C1 segment of cervical spinal cord (tissue), 14 donors: Measurements from ENCODE around the gene WNT9B.
"Not testable (repeated sequence)": the region's sequence is repeated elsewhere in the genome, so short reads cannot be mapped to it uniquely, and the experiment has no call there.

Experiments used
- DNase-seq, 14 donors: peaks; one replicate each; lab custom pipeline; 2025; lab: John Stamatoyannopoulos, UW

WNT9B gene

DNA sequence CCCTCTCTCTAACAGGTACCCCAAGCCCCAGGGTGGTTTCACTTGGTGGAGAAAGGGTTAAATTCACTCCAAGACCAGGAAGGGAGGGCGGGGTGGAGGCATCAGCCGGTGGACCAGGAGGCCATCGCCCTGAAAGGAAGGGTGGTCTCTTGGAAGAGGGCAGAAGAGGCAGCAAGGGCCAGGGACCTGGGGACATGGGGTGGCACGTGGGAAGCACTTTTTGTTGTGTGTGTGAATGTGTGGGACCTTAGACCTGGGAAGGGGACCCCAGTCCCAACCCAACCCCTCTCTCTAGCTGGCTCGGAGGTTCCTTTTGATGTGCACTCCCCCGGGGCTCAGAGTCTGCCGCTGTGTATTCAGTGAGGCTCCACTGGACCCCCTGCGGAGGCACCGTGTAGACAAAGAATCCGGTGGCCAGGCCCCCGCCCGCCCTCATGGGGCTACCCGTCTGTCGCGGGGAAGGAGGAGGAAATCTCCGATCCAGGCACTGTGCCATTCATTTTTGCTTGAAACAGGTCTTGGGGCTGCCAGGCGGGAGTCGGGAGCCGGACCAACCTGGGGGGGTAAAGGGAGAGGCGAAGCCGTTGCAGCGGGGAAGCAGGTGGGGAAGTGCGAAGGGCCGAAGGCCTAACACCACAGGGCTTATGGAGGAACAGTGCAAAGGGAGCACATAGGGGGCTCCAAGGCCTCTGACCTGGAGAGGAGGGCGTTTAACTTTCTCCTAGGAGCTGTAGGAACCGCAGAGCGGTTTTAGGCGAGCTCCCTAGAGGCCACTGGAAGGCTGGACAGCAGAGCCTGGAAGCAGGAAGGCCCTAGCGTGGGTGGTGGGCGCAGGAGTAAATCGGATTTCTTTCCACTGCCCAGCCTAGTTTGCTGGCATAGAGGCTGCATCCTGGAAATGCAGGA, 29.6 kb upstream of the WNT9B start:
- no peak for DNase-seq

- no peak for DNase-seq
Observed at GRCh38 chr17:46822388-46822921, 28.9 kb upstream of the WNT9B start.

GRCh38 chr17:46823657-46824056, 27.7 kb upstream of the WNT9B start:
- no peak for DNase-seq

- no peak for DNase-seq
Observed at GRCh38 chr17:46826116-46826515, 25.3 kb upstream of the WNT9B start.

GRCh38 chr17:46827274-46827673, 24.1 kb upstream of the WNT9B start:
- DNase-seq: no peak

GRCh38 chr17:46831573-46832330, 19.6 kb upstream of the WNT9B start:
- DNase-seq: peak in 10 of 14 donors; percentile 27 to 82 (median 52)

GRCh38 chr17:46832331-46832821, 19.0 kb upstream of the WNT9B start:
- DNase-seq: peak in 4 of 14 donors; percentile 52 to 79 (median 58)

- DNase-seq: peak in 9 of 14 donors; percentile 36 to 80 (median 60)
Observed at GRCh38 chr17:46832945-46833839, 18.2 kb upstream of the WNT9B start.

GRCh38 chr17:46833840-46834208, 17.6 kb upstream of the WNT9B start:
- DNase-seq: no peak

- no peak for DNase-seq
Observed at GRCh38 chr17:46834846-46835245, 16.5 kb upstream of the WNT9B start.

GRCh38 chr17:46836500-46836899, 14.9 kb upstream of the WNT9B start:
- no peak for DNase-seq

DNA sequence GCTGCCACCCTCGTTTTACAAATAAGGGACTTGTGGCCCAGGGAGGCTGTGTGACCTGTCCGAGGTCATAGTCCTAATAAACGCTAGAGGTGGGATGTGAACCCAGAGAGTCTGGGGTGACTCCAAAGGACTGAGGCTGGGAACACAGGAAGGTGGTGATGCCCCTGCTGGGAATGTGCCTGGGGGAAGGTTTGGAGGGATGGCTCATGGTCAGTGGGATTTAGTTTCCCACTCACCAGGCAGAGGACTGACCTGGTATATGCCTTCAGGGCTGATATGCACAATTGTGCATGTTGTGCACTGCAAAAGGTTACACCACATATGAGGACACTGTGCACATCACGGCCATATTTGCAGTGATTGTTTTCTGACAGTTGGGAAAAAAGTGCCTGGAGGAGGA, 13.9 kb upstream of the WNT9B start:
- DNase-seq: no peak

DNA sequence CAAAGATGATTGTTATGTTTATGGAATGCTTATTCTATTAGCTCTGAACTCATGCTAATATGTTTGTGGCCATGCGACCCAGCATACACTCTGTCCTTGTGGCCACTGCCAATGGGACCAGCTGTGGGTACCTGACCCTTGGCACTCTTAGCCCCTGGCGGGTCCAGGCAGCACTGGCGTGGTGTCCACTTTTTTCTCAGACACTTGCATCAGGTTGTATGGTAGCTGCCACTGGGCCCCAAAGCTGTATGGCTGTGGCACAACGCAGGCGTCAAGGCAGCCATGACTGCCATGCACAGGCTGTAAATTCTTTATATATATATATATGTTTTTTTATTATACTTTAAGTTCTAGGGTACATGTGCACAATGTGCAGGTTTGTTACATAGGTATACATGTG, 12.2 kb upstream of the WNT9B start:
- DNase-seq: no peak

DNA sequence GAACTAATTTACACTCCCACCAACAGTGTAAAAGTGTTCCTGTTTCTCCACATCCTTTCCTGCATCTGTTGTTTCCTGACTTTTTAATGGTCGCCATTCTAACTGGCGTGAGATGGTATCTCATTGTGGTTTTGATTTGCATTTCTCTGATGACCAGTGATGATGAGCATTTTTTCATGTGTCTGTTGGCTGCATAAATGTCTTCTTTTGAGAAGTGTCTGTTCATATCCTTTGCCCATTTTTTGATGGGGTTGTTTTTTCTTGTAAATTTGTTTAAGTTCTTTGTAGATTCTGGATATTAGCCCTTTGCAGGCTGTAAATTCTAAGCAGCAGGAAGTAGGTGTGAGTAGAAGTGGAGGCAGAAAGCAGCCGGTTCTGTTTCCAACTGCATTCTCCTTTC, 10.8 kb upstream of the WNT9B start:
- not testable (repeated sequence) for DNase-seq

DNA sequence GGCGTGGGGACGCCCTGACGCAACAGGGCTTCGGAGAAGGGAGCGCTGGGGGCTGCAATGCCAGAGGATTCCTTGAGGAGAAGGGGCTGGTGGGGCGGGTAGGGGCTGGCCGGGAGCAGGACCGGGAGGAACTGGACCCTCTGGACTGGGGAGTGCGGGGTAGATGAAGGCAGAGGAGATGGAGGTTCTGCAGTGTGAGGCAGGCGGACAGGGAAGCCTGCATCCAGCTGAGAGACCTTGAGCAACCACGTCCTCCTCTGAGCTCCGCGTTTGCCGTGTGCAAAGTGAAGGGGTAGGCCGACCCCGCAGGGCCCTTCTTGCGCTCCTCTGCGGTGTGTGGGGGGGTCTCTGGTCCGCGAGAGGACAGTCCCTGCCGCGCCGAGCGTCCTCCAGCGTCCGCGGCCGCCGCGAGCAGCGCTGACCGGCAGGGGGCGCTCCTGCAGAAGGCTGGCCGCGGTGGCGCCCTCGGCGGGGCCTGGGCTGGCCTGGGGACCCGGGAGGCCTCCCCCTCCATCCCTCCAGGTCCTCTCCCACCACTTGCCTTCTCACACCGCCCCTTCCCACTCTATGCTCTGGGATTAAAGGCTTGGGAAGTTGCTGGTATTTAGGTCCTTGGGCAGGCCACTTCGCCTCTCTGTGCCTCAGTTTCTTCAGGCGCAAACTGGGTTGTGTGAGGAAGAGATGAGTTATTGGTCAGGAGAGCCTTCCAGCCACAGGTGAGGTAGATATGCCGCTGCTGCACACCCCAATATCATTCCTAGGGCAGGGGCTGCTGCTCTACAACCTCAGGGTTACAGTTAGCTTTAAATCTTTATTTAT, 9.6 kb upstream of the WNT9B start:
- no peak for DNase-seq

DNA sequence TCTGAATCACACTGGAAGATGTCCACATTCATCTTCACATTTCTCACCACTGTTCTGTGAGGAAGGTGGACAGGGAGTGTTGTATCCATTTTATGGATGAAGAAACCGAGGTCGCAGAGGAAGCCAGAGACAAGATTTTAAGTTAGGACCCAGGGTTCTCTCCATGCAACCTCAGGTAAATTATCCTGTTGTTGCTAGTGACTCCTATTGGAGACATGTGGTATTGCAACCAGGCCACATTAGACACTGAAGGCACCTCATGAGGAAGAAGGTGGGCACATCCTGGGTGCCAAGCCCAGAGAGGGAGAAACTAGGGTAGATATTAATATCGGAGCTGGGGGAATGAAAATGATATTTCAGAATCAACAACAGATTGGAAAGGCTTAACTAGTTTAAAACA, 8.5 kb upstream of the WNT9B start:
- DNase-seq: no peak

GRCh38 chr17:46847204-46848191, 3.9 kb upstream of the WNT9B start:
- DNase-seq: no peak

- no peak for DNase-seq
Observed at GRCh38 chr17:46848534-46848933, 2.8 kb upstream of the WNT9B start.

- no peak for DNase-seq
Observed at GRCh38 chr17:46850688-46851028, 725 bp upstream of the WNT9B start.
